Measurements from ENCODE around the gene ADAMTSL2.

Gene ADAMTSL2

DNA sequence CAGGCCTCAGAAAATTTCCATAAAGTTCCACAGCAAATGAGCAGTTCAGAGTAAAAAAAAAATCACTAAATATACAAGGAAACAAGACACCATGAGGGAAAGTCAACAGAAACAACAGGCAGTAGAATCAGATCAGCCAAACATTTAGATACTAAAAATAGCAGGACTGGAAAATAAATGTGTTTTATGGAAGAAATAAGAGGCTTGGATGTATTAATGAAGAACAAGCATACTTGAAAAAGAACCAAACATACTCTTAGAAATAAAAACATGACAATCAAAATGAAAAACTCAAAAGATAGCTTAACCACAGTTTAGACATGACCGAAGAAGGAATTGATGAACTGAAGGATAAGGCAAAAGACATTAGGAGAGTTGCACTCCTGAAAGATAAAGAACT, 32.4 kb upstream of the ADAMTSL2 start:
- no peak for DNase-seq

DNA sequence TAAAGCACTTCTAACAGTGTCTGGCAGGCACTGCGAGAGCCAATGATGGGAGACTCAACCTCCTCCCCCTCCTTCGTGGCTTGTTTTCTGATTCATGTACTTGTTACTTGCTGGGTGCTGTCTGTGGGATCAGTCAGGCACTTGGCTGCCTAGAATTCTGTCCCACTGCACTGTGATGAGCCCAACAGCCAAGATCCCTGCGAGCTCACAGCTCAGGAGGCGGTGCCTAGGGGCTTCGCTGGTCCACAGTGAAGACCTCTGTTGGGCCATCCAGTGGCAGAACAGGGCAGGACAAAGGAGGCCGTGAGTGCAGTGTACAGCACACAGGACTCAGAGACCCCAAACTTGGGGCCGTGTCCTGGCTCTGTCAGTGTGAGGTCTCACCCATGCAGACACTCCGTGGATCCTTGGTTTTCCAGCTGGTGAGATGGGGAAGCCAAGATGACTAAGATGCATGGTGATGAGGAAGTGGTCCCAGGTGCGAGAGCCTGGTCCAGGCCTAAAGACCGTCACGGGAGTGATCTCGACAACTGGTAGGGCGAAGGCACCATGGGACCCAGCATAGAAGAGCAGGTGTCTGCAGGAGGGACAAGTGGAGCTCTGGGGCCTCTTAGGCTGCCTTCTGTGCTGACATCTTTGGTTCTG, 29.2 kb upstream of the ADAMTSL2 start:
- DNase-seq, result peak; percentile 18

DNA sequence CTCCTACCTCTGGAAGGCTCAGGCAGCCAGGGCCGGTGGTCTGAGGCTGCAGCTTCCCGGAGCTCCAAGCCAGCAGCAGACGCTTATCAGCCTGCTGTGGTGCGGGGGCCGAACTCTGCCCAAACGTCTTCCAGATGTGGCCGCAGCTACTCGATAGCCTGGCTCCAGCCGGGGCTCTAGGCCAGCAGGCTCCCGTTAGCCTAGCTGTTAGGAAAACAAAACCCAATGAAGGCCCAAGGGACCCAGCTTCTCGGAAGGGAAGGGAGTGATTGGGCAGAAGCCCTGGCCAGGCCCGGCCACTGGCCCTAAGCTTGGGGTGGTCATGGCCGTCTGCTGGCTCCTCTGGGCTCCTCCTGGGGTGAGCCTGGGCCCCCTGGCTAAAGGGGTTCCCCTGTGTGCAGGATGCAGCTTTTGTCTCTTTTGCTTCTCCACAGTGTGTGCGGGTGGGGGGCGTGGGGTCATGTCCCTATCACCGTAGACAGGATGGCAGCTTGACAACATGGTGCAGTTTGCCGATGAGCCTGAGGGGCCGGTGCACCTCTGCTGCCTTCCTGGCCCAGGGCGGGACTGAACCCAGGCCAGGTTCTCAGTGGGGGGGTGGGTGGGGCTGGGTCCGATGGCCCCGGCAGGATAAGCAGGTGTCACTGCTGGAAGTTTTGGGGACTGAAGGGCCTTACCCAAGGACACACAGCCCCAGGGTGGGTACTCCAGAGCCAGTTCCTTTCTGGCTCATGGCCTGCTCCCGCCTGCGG, 28.4 kb upstream of the ADAMTSL2 start:
- peak; percentile 25 for DNase-seq

DNA sequence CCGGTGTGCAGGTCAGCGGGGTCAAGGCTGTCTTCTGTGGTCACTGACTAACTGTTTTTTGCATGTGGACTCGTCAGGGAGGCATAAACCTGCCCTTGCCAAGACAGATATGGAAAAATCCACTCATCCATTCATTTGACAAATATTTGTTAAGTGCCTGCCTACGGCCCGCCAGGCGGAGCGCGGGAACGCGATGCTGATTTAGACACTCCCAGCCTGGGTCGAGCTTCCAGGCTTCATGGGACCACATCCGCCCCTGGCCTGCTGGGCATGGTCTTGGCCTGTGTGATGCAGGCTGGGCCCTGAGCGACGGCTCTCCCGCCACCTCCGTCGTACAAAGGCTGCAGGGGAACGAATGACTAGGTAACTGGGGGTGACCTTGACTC, 27.9 kb upstream of the ADAMTSL2 start:
- DNase-seq, result peak; percentile 95

DNA sequence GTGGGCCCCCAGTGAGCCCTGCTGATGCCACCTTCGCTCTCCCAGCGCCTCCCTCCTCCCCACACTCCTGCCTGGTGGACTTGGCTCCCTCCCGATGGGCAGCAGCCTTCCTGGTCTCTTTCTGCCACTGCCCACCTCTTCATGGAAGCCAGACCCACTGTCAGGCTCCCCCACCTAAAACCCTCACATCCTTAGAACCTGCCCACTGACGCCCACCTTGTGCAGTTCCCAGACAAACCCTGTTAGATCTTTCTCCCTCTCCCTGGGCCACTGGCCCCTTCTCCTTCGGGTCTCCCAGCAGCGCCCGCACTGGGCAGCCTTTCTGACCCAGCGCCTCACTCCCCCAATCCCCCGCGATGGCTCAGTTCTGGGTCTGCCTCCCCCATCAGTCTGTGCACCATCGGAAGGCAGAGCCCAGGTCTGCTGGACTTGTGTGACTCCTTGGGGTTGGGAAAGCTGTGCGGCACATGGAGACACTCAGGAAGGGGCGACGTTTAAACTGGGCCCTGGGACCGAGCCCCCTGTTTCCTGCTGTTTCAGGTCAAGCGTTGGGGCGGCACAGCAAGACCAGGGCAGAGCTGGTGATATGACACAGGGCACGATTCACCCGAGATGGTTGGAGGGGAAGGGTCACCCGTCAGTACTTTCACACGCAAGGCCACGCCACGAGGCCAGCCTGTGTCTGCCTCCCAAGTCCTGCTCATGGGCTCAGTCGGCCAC, 27.1 kb upstream of the ADAMTSL2 start:
- no peak for DNase-seq

DNA sequence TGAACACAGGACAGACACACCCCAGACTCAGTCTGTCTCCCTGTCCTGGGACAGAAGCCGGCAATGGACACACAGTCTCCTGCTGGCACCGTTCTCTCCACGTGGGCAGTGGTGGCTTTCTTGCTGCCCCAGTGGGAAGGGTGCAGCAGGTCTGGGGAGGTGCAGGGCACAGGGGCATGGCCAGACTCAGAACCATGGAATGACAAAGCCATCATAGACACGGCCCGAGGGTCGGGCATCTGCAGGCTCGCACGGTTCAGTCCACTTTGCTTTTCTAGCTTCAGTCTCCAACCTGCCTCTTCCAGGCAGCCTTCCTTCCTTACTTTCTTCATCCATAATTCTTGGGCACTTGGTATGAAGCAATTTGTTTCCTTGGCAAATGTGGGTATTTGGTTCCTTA, 26.5 kb upstream of the ADAMTSL2 start:
- DNase-seq, result no peak

DNA sequence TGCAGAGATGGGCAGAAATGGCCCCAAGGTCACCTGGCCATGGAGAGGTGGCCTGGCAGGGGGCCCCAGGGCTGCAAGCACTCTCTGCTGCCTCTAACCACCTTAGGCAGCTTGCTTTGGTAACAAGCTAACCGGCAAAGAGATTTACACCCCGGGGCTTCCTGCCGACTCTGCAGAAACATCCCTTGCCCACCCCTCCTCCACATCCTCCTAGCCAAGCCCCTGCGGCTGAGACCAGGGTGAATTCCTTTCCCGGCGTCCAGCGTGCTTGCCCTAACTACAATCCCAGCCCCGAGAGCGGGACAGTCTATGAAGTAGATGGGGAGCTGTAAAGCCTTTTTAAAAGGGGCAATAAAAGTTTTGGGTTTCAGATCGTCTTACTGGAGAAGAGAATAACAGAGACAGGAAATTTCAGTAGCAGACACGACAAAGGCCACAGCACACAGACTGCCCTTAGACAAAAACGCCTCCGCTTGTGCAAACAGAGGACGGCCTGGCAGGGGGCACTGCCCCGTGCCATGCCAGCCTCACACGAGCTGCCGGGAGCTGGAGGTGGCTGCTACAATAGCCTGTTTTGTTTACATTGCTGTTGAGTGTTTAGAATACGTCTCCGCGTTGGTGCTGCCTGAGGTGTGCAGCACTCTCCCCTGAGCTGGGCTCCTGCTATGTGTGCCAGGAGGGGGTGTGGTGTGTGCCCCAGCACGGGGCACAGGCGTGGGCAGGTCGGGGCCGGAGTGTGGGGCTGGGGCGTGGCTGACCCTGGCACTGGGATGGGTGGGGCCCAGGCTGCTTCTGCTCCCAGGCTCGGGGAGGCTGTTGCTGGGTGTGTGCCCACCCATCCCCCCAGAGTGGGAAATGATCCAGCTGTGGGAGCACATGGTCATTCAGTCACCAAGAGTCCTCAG, 25.1 kb upstream of the ADAMTSL2 start:
- peak; percentile 57 for DNase-seq

DNA sequence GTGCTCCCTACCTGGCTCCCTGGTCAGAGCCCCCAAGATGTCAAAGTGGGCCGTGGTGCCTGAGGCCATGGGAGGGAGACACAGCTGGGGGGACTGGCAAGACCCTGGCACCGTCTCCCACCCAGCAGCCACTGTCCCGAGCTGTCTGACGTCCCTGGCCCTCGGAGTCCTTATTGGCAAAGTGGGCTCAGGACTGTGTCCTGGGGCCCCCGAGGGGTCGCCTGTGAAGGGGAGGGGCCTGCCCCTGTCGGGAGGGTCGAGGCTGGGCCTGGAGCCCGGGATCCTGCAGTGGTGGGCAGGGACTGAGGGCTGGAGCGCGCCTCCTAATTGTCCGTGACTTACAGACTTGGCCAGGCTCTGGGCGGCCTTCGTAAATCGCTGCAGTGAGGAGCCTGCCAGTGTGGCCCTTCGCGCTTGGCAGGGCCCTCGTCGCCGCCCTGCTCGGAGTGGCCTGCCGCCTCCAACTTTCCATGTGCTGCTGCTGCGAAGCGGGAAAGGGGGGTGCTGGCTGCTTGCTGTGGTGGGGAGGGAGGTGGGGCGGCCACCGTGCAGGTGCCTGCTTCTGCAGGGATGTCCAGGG, 23.5 kb upstream of the ADAMTSL2 start:
- DNase-seq, result no peak

DNA sequence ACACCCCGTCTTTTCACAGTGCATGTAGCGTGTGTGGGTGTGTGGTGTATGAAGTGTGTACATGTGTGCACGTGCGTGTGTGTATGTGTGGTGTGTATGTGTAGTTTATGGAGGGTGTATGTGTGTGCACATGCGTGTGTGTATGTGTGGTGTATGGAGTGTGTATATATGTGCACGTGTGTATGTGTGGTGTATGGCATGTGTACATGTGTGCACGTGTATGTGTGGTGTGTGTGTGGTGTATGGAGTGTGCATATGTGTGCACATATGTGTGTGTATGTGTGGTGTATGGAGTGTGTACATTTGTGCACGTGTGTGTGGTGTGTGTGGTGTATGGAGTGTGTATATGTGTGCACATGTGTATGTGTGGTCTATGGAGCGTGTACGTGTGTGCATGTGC, 22.9 kb upstream of the ADAMTSL2 start:
- DNase-seq, result no peak

DNA sequence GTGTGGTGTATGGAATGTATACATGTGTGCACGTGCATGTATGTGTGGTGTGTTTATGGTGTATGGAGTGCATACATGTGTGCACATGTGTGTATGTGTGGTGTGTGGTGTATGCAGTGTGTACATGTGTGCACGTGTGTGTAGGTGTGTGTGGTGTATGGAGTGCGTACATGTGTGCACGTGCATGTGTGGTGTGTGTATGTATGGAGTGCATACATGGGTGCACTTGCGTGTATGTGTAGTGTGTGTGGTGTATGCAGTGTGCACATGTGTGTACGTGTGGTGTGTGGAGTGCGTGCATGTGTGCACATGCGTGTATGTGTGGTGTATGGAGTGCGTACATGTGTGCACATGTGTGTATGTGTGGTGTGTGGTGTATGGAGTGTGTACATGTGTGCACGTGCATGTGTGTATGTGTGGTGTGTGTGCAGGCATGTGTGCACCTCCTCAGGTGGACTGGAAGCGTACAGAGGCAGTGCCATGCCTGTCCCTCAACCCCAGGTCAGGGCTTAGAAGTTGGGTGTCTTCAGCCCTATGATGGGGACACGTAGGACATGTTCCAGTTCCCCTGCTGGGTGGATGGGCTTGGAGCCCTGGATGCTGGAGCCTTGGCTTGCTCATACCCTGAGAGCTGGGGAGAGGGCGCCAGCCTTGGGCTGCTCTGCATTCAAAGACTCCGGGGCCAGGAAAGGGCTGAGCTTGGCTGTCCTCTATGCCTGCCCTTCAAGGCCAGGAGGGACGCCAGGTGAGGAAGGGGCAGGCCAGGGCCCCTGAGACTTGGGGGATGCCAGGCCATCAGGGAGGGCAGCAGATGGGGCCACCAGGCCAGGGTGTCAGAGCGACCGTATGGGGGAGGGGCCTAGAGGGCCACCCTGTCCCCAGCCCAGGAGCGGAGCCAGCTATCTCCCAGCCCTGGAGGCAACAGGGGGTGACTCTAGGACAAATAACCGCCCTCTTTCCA, 22.0 kb upstream of the ADAMTSL2 start:
- no peak for DNase-seq

DNA sequence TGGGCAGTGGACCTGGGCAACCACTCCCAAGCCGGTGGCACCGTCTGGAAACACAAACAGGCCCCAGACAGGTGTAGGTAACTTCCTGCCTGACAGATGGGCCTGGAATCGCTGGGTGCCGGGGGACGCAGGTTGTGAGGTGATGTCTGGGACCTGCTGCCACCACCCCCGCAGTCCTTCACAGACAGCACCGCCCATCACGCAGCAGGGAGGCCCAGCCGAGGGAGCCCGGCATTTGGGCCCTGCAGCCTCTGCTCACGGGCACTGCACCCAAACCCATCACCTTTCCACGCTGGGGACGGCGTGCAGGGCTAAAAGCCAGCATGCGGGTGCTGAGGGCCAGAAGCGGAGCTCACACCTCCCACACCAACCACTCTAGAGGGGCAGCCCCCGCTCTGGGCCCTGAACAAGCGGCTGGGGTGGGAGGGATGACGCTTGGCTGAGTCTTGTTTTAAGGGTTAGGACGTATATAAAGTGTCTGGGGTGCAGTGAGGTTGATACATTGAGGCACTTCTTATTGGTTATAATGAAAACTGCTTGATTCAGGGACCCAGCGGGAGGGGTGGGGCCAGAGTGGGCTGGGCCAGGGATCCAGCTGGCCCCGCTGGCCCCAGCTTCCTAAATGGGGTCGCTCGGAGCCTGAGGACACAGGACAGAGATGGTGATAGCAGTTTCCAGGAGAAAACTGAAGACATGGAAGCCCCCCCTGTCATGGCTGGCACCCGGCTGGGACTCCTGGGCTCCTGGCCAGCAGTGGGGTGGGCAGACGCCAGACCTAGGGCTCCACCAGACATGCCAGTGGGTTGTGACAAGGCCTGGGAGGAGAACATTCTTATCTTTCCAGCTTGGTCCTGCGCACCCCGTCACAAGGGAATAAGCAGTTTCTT, 21.0 kb upstream of the ADAMTSL2 start:
- no peak for DNase-seq

DNA sequence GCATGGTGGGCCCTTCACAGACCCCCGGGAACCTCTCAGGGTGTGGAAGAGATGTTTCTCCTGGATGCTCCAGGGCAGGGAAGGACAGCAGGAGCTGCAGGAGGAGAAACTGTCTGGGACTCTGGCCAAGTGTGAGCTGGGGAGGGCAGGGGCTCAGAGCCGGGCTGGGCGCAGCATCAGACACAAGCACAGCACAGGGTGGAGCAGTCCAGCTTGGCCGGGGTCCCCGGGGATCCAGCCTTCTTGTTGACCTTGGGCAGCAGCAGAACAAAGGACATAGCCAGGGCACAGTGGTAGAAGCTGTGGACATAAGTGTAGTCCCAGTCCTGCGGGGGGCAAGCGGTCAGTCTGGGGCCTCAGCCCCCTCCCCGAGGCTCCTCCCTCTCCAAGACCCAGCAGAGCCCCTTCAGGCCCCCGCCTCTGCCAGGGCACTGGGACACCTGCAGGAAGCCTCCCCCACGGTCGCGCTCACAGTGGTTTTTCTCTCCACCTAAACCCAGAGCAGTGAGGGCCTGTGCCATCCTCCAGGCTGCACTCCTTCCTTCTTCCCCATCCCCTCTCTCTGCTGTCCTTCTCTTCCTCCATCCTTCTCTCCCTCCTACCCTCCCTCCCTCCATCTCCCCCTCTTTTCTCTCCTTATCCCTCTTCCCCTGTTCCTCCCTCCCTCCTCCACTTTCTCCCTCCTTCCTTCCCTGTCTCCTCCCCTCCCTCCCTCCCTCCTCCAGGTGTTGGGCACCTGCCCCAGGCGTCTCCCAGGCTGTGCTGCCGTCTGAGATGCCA, 19.9 kb upstream of the ADAMTSL2 start:
- DNase-seq, result no peak

DNA sequence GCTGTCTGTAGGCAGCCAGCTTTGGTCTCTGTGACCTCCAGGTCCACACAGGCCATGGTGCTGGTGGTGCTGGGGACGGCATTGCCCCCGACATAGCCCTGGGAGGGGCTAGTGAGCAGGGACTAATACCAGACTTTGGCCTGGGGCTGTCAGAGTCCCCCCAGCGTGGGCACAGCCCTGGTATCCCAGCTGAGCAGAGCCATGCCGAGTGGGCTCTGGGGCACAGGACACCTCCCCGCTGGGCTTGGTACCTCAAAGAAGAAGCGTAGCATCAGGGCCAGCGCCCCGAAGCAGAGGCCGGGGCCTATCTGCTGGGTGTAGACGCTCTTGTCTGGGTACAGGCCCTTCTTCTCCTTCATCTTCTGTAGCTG, 19.3 kb upstream of the ADAMTSL2 start:
- no peak for DNase-seq

DNA sequence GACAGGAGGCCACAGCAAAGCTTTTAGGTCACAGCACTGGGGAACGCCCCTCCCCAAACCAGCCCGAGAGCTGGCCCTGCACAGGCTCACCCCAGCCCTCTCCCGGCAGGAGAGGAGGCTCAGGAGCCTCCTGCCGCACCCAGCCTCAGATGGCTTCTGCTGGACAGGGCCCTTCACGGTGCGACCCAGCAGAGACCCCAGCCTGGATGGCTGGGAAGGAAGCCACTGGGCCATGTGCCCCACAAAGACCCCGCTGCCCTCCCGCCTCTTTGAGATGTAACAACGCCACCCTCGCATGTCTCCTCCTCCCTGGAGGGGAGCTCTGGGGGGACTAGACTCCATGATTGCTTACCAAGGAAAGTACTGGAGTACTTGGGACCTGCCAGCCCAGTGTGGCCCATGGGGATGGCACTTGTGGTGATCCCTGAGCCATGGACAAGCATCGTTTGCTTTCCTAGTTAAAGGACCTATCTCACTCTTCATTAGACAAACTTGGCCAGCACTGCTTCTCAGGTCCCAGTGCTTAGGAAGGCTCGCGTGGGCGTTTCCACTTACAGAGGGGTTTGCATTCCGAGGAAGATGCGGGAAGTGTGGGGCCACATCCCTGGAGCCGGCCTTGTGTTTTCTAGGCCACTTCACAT, 18.8 kb upstream of the ADAMTSL2 start:
- no peak for DNase-seq

DNA sequence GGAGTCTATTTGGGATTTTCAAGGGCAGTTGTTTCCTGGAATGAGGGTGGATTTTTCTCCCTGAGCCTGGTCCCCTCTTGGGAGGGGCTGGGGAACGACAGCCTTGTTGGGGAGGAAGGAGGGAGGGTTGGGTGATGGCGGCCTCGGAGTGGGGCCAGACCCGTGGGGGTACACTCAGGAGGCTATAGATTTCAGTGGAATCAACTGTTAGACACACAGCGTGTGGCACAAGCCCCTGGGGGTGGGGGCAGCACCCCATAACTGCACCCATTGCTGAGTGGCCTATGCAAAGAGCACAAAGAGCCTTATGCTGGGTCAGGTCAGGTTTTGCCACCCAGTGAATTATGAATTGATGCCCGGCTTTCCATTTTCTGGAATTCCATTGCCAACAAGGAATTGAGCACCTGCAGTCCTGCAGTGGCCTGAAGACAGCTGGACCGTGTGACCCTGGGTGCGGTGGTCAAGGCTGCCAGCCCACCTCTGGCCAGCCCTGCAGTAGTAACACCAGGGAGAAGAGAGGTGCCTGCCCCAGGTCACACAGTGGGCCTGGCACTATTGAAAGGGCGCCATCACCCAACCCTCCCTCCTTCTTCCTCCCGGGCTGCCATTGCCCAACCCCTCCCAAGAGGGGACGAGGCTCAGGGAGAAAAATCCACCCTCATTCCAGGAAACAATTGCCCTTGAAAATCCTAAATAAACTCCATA, 18.1 kb upstream of the ADAMTSL2 start:
- DNase-seq, result no peak

DNA sequence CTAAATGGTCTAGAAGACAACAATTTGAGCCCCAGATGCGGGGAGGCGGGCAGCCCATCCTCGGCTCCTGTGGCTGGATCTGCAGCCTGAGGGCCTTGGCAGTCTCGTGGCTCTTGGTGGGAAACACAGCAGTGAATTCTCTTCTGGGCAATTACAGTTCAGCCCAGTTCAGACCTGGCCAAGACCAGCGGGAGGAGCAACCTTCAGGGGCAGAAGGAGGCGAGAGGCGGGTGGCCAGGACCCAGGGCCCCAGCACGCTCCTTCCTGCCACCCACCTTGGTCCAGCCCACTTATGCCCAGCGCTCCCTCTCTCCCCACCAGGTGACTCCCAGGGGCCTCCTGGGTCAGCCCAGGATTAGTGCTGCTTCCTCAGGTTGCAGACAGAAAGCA, 17.5 kb upstream of the ADAMTSL2 start:
- no peak for DNase-seq

DNA sequence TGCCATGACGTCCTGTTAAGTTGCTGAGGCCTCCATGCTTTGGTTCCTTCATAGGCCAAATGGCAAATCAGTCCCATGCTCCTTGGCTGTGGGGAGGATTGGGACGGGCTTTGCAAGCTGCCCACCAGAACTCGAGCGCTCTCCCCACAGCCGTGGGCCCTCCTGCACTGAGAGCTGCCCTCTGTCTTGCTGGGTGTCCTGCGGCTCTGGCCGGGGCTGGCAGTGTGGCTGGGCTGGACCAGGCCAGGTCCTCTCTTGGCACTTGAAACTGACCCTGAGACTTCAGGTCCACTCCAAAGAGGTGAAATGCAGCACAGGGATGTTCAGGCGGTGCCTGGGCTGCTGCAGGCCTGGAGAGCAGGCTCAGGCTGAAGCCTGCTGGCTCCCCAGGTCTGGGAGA, 16.8 kb upstream of the ADAMTSL2 start:
- no peak for DNase-seq

DNA sequence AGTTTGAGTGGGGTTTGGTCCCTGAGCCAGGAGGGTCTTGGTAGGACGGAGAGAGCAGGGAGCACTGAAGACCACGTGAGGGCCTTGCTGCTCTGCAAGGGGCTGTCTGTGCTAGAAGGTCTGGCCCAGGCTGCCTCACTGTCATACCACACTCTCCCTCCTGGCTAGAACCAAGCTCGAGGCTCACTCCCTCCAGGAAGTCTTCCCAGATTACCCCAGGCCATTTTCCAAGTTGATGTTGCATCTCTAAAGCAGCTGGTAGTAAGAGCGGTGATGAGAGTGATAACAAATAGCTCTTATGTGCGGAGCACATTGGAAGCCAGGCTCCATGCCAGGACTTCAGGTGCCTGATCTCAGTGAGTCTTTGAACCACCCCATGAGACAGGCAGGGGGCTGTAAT, 16.3 kb upstream of the ADAMTSL2 start:
- no peak for DNase-seq

All from EL (cell line).